ENCODE measurements around the gene PNLDC1. TPM values are rescaled to one million over a fixed set of nuclear protein-coding genes. Genes with fewer than 3 reads are reported as not detected.

Gene PNLDC1
- total and polyA plus RNA-seq, 2 experiments from 2014 or later: not detected

DNA sequence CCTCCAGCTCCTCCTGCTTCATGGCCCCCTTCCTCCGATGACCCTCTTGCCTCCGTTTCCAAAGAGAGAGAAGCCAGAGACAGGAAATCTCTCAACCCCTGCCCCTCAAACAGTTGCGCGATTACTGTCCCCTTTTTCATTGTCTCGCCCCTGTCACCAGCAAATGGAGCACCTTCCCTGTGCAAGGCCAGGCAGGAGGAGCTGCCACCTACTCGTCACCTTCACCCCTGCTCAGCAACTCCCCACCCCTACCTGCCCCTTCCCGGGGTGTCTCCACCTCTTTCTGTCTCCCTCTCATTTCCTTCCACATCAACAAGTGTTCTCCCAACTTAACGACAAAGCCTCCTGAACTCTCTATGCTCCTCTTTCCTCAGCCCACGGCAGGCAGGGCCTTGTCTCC, 13.7 kb downstream of the PNLDC1 start (continued):
- TF ChIP-seq, protein P1, sequence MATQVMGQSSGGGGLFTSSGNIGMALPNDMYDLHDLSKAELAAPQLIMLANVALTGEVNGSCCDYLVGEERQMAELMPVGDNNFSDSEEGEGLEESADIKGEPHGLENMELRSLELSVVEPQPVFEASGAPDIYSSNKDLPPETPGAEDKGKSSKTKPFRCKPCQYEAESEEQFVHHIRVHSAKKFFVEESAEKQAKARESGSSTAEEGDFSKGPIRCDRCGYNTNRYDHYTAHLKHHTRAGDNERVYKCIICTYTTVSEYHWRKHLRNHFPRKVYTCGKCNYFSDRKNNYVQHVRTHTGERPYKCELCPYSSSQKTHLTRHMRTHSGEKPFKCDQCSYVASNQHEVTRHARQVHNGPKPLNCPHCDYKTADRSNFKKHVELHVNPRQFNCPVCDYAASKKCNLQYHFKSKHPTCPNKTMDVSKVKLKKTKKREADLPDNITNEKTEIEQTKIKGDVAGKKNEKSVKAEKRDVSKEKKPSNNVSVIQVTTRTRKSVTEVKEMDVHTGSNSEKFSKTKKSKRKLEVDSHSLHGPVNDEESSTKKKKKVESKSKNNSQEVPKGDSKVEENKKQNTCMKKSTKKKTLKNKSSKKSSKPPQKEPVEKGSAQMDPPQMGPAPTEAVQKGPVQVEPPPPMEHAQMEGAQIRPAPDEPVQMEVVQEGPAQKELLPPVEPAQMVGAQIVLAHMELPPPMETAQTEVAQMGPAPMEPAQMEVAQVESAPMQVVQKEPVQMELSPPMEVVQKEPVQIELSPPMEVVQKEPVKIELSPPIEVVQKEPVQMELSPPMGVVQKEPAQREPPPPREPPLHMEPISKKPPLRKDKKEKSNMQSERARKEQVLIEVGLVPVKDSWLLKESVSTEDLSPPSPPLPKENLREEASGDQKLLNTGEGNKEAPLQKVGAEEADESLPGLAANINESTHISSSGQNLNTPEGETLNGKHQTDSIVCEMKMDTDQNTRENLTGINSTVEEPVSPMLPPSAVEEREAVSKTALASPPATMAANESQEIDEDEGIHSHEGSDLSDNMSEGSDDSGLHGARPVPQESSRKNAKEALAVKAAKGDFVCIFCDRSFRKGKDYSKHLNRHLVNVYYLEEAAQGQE (IDR thresholded peaks at IDR 0.05; ENCODE audit: unreplicated experiment): no peak
- no peak for TF ChIP-seq EZH2phosphoT487 (IDR thresholded peaks at IDR 0.05; ENCODE audit: unreplicated experiment)
- no peak for TF ChIP-seq NANOG (IDR thresholded peaks at IDR 0.05; ENCODE audit: borderline replicate concordance)
- TF ChIP-seq, protein P2, sequence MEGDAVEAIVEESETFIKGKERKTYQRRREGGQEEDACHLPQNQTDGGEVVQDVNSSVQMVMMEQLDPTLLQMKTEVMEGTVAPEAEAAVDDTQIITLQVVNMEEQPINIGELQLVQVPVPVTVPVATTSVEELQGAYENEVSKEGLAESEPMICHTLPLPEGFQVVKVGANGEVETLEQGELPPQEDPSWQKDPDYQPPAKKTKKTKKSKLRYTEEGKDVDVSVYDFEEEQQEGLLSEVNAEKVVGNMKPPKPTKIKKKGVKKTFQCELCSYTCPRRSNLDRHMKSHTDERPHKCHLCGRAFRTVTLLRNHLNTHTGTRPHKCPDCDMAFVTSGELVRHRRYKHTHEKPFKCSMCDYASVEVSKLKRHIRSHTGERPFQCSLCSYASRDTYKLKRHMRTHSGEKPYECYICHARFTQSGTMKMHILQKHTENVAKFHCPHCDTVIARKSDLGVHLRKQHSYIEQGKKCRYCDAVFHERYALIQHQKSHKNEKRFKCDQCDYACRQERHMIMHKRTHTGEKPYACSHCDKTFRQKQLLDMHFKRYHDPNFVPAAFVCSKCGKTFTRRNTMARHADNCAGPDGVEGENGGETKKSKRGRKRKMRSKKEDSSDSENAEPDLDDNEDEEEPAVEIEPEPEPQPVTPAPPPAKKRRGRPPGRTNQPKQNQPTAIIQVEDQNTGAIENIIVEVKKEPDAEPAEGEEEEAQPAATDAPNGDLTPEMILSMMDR (conservative IDR thresholded peaks at IDR 0.05; ENCODE audit: low read depth in 2 of 2): no peak
- TF ChIP-seq, protein P3, sequence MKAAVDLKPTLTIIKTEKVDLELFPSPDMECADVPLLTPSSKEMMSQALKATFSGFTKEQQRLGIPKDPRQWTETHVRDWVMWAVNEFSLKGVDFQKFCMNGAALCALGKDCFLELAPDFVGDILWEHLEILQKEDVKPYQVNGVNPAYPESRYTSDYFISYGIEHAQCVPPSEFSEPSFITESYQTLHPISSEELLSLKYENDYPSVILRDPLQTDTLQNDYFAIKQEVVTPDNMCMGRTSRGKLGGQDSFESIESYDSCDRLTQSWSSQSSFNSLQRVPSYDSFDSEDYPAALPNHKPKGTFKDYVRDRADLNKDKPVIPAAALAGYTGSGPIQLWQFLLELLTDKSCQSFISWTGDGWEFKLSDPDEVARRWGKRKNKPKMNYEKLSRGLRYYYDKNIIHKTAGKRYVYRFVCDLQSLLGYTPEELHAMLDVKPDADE (IDR thresholded peaks at IDR 0.05): no peak
- TF ChIP-seq POLR2AphosphoS5 (IDR thresholded peaks at IDR 0.05; ENCODE audit: low read depth): no peak

DNA sequence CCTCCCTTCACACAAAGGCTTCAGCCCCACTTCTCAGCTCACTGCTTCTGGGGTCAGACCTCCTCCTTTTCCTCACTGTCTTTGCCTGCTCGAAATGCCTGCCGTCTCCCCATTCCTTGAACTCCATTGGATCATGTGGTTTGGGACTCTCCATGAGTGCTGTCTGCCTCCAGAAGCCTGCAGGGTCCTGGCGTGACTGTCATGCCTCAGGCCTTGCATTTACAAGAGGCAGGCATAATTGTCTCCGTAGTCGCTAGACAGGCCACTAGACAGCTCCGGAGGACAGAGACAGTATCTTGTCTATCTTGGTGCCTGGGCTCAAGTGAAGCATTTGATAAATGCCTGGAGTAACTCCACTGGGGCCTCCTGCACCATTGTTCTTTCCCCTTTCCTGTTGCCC, 15.3 kb downstream of the PNLDC1 start:
- no peak for ATAC-seq
- H3K4me2 ChIP-seq: no peak overlapping the region
- no peak overlapping the region for H3K27ac ChIP-seq (ENCODE audit: low read depth)
- H3K4me3 Mint-ChIP-seq: no peak overlapping the region
- H2AFZ ChIP-seq: no peak overlapping the region
- no peak for DNase-seq (ENCODE audit: low spot score)
- H3K27me3 ChIP-seq (ENCODE audit: insufficient read depth): no peaks in the 10 kb centered on the region
- no peaks in the 10 kb centered on the region for H3K9me2 ChIP-seq (ENCODE audit: insufficient read depth)
- no peak overlapping the region for H3K4me3 ChIP-seq
- H3F3A ChIP-seq (replicated peaks; ENCODE audit: low read depth): no peaks in the 10 kb centered on the region
- H3K27me3 Mint-ChIP-seq (ENCODE audit: insufficient read depth, low read depth, poor library complexity): peaks cover 25% of the 10 kb centered on the region
- H3K4me1 ChIP-seq (ENCODE audit: insufficient read depth): no peaks in the 10 kb centered on the region
- no peaks in the 10 kb centered on the region for H3K36me3 ChIP-seq (ENCODE audit: insufficient read depth)
- H3K79me2 ChIP-seq (replicated peaks; ENCODE audit: insufficient read depth): no peaks in the 10 kb centered on the region
- H3K4me1 Mint-ChIP-seq: peaks cover 41% of the 10 kb centered on the region
- no peaks in the 10 kb centered on the region for H3K9me3 Mint-ChIP-seq
- H4K20me1 ChIP-seq (replicated peaks; ENCODE audit: insufficient read depth): no peaks in the 10 kb centered on the region
- H3K36me3 Mint-ChIP-seq (ENCODE audit: low read depth): no peaks in the 10 kb centered on the region; the same call in 2 of the 3 replicates
- H3K27ac Mint-ChIP-seq: no peak overlapping the region; the same call in 1 of the 2 replicates
- no peak for TF ChIP-seq POLR2AphosphoS5 (IDR thresholded peaks at IDR 0.05; ENCODE audit: low read depth)
- no peak for TF ChIP-seq JUNB (IDR thresholded peaks at IDR 0.05; ENCODE audit: unreplicated experiment)
- TF ChIP-seq, protein P1 (IDR thresholded peaks at IDR 0.05; ENCODE audit: unreplicated experiment): no peak
- TF ChIP-seq EZH2phosphoT487 (IDR thresholded peaks at IDR 0.05; ENCODE audit: unreplicated experiment): no peak
- TF ChIP-seq NANOG (IDR thresholded peaks at IDR 0.05; ENCODE audit: borderline replicate concordance): no peak
- TF ChIP-seq EZH2 (IDR thresholded peaks at IDR 0.05; ENCODE audit: low read depth, unreplicated experiment): no peak
- no peak for TF ChIP-seq ZNF331 (CRISPR knock-in tag; IDR thresholded peaks at IDR 0.05; ENCODE audit: low read depth)
- no peak for TF ChIP-seq CREB1 (CRISPR knock-in tag; IDR thresholded peaks at IDR 0.05; ENCODE audit: low read depth)
- TF ChIP-seq, protein P3 (IDR thresholded peaks at IDR 0.05): no peak

Measured in GM23338 (cell line).